HepG2 (cell line): Measurements from ENCODE around the gene SMIM13. TPM values are rescaled to one million over a fixed set of nuclear protein-coding genes. Genes with fewer than 3 reads are reported as not detected.

ENCODE experiments used
- ATF7 ChIP-seq, 2 experiments: fragments of 450-650 bp in 1 of 2; sonication (generic) in 1 of 2; formaldehyde crosslinking in 1 of 2; IDR thresholded peaks; 2 replicates each; pipeline versions ENCODE4 v1.4.0 to v1.6.1; 2016 to 2020; ENCODE audit warnings: antibody characterized with exemption in 1 of 2, mild to moderate bottlenecking in 1 of 2, missing genetic modification reagents in 1 of 2
- ATM ChIP-seq: fragments of 450-650 bp; IDR thresholded peaks from 2 replicates; pipeline ENCODE4 v1.7.1; 2017; ENCODE audit warnings: mild to moderate bottlenecking, borderline replicate concordance
- HNRNPL ChIP-seq: fragments of 200-400 bp; formaldehyde crosslinking; IDR thresholded peaks from 2 replicates; pipeline ENCODE4 v1.6.1; 2017; ENCODE audit warnings: mild to moderate bottlenecking, low read depth, low read length
- NCOA5 ChIP-seq: sonication (generic); formaldehyde crosslinking; IDR thresholded peaks from 2 replicates; pipeline ENCODE4 v1.4.0; 2020; ENCODE audit warnings: missing genetic modification reagents
- PCBP2 ChIP-seq: fragments of 200-400 bp; formaldehyde crosslinking; optimal IDR thresholded peaks from 2 replicates; pipeline ENCODE3; 2018; ENCODE audit warnings: low read length, low read depth; ENCODE audit not compliant: poor library complexity, severe bottlenecking
- PHF20 ChIP-seq: sonication (generic); formaldehyde crosslinking; IDR thresholded peaks from 2 replicates; pipeline ENCODE4 v1.5.0; 2020; ENCODE audit warnings: mild to moderate bottlenecking, missing genetic modification reagents
- POLR2AphosphoS5 ChIP-seq: IDR thresholded peaks from 2 replicates; pipeline ENCODE4 v1.6.1; 2012; ENCODE audit warnings: low read depth, low read length
- RAD51 ChIP-seq: fragments of 450-650 bp; IDR thresholded peaks from 2 replicates; pipeline ENCODE4 v1.6.1; 2016; ENCODE audit warnings: borderline replicate concordance
- REPIN1 ChIP-seq: sonication (generic); formaldehyde crosslinking; IDR thresholded peaks from 2 replicates; pipeline ENCODE4 v1.8.0; 2022; ENCODE audit warnings: missing genetic modification reagents, low read depth, mild to moderate bottlenecking, borderline replicate concordance
- TBL1XR1 ChIP-seq: fragments of 150-350 bp; IDR thresholded peaks from 2 replicates; pipeline ENCODE4 v1.6.1; 2014; ENCODE audit warnings: borderline replicate concordance, low read length; ENCODE audit not compliant: partially characterized antibody
- TRIM24 ChIP-seq: sonication (generic); formaldehyde crosslinking; IDR thresholded peaks from 2 replicates; pipeline ENCODE4 v1.8.0; 2022; ENCODE audit warnings: mild to moderate bottlenecking, missing genetic modification reagents
- WIZ ChIP-seq: sonication (generic); formaldehyde crosslinking; IDR thresholded peaks from 2 replicates; pipeline ENCODE4 v1.5.1; 2020; ENCODE audit warnings: mild to moderate bottlenecking, missing genetic modification reagents
- ZNF382 ChIP-seq: sonication (generic); formaldehyde crosslinking; IDR thresholded peaks from 2 replicates; pipeline ENCODE4 v1.5.0; 2020; ENCODE audit warnings: missing genetic modification reagents, mild to moderate bottlenecking, borderline replicate concordance
- ZNF543 ChIP-seq: sonication (generic); formaldehyde crosslinking; IDR thresholded peaks from 2 replicates; pipeline ENCODE4 v1.4.0; 2020; ENCODE audit warnings: mild to moderate bottlenecking, missing genetic modification reagents
- ZNF607 ChIP-seq: sonication (generic); formaldehyde crosslinking; IDR thresholded peaks from 2 replicates; pipeline ENCODE4 v1.5.1; 2020; ENCODE audit warnings: missing genetic modification reagents, mild to moderate bottlenecking, borderline replicate concordance
- ZSCAN12 ChIP-seq: sonication (generic); formaldehyde crosslinking; IDR thresholded peaks from 2 replicates; pipeline ENCODE4 v1.9.0; 2021; ENCODE audit warnings: mild to moderate bottlenecking, missing genetic modification reagents
- ZSCAN9 ChIP-seq: IDR thresholded peaks from 2 replicates; pipeline ENCODE4 v1.6.1; 2016; ENCODE audit warnings: borderline replicate concordance
- polyA plus RNA-seq, 8 experiments: library from polyadenylated mRNA; depleted of rRNA in 3 of 8; stranded (reverse) in 7 of 8; unstranded in 1 of 8; fragments of >200 nt; fragmentation: Illumina TruSeq in 4 of 8; extraction: Trizol in 4 of 8; gene quantifications; 2 replicates each; pipeline versions ENCODE4 v1.2.1 to v1.2.3, GENCODE V29; 2011 to 2016; ENCODE audit warnings: low read depth in 4 of 8, missing spikeins in 1 of 8, mixed read lengths in 1 of 8; ENCODE audit not compliant: insufficient read depth in 1 of 8
- total RNA-seq, 5 experiments: library from RNA; depleted of rRNA; stranded (reverse); fragments of >200 nt; fragmentation: Illumina TruSeq; extraction: Trizol; gene quantifications; 2 replicates each; pipeline ENCODE4 v1.2.3, GENCODE V29; 2016; ENCODE audit warnings: low read depth in 1 of 5
- TF ChIP-seq, protein P1 (sequence below): sonication (generic); formaldehyde crosslinking; IDR thresholded peaks from 2 replicates; pipeline ENCODE4 v1.4.0; 2020; ENCODE audit warnings: missing genetic modification reagents, borderline replicate concordance
- TF ChIP-seq, protein P2 (sequence below): sonication (generic); formaldehyde crosslinking; IDR thresholded peaks from 2 replicates; pipeline ENCODE4 v1.4.0; 2020; ENCODE audit warnings: missing genetic modification reagents
- TF ChIP-seq, protein P3 (sequence below): sonication (generic); formaldehyde crosslinking; IDR thresholded peaks from 2 replicates; pipeline ENCODE4 v1.4.0; 2020; ENCODE audit warnings: missing genetic modification reagents

The SMIM13 gene
- total and polyA plus RNA-seq, 2 of the 13 experiments (the other 11 are each of a cell fraction or from before 2014, with no cell fraction given), result 2.7 to 10.2 TPM

DNA sequence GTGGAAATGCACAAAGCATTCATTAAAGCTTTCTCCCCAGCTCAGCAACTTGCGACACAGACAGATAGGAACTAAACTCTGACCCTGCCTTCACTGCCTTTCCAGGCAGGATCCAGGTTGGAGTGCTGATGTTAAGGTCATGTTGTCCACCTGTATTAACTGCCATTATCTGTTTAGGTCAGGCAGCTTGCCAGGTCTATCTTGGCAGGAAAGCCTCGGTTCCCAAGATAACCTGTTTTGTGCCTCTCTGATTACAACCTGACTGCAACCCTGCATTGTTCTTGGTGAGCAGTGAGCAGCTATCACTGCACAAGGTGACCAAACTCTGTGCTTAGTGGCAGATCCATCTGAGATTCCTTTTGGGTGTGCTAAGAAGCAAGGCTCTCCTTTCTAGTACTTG is 26.3 kb upstream of the SMIM13 start (continued):
- TF ChIP-seq, protein P1, sequence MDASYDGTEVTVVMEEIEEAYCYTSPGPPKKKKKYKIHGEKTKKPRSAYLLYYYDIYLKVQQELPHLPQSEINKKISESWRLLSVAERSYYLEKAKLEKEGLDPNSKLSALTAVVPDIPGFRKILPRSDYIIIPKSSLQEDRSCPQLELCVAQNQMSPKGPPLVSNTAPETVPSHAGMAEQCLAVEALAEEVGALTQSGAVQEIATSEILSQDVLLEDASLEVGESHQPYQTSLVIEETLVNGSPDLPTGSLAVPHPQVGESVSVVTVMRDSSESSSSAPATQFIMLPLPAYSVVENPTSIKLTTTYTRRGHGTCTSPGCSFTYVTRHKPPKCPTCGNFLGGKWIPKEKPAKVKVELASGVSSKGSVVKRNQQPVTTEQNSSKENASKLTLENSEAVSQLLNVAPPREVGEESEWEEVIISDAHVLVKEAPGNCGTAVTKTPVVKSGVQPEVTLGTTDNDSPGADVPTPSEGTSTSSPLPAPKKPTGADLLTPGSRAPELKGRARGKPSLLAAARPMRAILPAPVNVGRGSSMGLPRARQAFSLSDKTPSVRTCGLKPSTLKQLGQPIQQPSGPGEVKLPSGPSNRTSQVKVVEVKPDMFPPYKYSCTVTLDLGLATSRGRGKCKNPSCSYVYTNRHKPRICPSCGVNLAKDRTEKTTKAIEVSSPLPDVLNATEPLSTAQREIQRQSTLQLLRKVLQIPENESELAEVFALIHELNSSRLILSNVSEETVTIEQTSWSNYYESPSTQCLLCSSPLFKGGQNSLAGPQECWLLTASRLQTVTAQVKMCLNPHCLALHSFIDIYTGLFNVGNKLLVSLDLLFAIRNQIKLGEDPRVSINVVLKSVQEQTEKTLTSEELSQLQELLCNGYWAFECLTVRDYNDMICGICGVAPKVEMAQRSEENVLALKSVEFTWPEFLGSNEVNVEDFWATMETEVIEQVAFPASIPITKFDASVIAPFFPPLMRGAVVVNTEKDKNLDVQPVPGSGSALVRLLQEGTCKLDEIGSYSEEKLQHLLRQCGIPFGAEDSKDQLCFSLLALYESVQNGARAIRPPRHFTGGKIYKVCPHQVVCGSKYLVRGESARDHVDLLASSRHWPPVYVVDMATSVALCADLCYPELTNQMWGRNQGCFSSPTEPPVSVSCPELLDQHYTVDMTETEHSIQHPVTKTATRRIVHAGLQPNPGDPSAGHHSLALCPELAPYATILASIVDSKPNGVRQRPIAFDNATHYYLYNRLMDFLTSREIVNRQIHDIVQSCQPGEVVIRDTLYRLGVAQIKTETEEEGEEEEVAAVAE (CRISPR knock-in tag), result no peak
- TF ChIP-seq ZSCAN12 (CRISPR knock-in tag) (no peak), WIZ (CRISPR knock-in tag) (0 out of 2 replicates have a peak, but pooled peaks have one; percentile 8), REPIN1 (no peak; the same call in 1 of the 2 replicates), ZSCAN9 (0 out of 2 replicates have a peak, but pooled peaks have one; percentile 18), ZNF382 (CRISPR knock-in tag) (no peak), PCBP2 (no peak), ZNF607 (no peak), NCOA5 (CRISPR knock-in tag) (no peak), ATM (no peak), ATF7 (IDR thresholded peaks at IDR 0.05) (no peak), ATF7 (CRISPR knock-in tag; IDR thresholded peaks at IDR 0.05) (no peak), TRIM24 (CRISPR knock-in tag) (no peak), ZNF543 (no peak), POLR2AphosphoS5 (no peak), PHF20 (CRISPR knock-in tag) (no peak), RAD51 (no peak), TBL1XR1 (no peak), HNRNPL (no peak)
- TF ChIP-seq, protein P2, sequence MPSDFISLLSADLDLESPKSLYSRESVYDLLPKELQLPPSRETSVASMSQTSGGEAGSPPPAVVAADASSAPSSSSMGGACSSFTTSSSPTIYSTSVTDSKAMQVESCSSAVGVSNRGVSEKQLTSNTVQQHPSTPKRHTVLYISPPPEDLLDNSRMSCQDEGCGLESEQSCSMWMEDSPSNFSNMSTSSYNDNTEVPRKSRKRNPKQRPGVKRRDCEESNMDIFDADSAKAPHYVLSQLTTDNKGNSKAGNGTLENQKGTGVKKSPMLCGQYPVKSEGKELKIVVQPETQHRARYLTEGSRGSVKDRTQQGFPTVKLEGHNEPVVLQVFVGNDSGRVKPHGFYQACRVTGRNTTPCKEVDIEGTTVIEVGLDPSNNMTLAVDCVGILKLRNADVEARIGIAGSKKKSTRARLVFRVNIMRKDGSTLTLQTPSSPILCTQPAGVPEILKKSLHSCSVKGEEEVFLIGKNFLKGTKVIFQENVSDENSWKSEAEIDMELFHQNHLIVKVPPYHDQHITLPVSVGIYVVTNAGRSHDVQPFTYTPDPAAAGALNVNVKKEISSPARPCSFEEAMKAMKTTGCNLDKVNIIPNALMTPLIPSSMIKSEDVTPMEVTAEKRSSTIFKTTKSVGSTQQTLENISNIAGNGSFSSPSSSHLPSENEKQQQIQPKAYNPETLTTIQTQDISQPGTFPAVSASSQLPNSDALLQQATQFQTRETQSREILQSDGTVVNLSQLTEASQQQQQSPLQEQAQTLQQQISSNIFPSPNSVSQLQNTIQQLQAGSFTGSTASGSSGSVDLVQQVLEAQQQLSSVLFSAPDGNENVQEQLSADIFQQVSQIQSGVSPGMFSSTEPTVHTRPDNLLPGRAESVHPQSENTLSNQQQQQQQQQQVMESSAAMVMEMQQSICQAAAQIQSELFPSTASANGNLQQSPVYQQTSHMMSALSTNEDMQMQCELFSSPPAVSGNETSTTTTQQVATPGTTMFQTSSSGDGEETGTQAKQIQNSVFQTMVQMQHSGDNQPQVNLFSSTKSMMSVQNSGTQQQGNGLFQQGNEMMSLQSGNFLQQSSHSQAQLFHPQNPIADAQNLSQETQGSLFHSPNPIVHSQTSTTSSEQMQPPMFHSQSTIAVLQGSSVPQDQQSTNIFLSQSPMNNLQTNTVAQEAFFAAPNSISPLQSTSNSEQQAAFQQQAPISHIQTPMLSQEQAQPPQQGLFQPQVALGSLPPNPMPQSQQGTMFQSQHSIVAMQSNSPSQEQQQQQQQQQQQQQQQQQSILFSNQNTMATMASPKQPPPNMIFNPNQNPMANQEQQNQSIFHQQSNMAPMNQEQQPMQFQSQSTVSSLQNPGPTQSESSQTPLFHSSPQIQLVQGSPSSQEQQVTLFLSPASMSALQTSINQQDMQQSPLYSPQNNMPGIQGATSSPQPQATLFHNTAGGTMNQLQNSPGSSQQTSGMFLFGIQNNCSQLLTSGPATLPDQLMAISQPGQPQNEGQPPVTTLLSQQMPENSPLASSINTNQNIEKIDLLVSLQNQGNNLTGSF (CRISPR knock-in tag), result no peak
- TF ChIP-seq, protein P3, sequence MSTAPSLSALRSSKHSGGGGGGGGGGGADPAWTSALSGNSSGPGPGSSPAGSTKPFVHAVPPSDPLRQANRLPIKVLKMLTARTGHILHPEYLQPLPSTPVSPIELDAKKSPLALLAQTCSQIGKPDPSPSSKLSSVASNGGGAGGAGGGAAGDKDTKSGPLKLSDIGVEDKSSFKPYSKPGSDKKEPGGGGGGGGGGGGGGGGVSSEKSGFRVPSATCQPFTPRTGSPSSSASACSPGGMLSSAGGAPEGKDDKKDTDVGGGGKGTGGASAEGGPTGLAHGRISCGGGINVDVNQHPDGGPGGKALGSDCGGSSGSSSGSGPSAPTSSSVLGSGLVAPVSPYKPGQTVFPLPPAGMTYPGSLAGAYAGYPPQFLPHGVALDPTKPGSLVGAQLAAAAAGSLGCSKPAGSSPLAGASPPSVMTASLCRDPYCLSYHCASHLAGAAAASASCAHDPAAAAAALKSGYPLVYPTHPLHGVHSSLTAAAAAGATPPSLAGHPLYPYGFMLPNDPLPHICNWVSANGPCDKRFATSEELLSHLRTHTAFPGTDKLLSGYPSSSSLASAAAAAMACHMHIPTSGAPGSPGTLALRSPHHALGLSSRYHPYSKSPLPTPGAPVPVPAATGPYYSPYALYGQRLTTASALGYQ (CRISPR knock-in tag), result no peak
